Tibial artery (tissue), 4 donors: ENCODE measurements around the gene KRT7.

ENCODE experiments used
- DNase-seq, 2 donors: peaks; one replicate each; pipeline ENCODE4 v3.0.0-alpha.2; 2019
- H3K27ac ChIP-seq, 2 donors: fragments of 200-600 bp; sonication (generic) in 1 of 2; 1 replicate in 1 of 2; 2 replicates in 1 of 2; pipeline ENCODE4 v1.5.1; 2018 to 2019; ENCODE audit warnings: mild to moderate bottlenecking in 1 of 2
- H3K27me3 ChIP-seq, 2 donors: fragments of 200-600 bp; sonication (generic) in 1 of 2; one replicate each; pipeline versions ENCODE4 v1.5.1 to v1.6.0; 2016 to 2019
- H3K36me3 ChIP-seq, 3 donors: fragments of 200-600 bp; sonication (generic) in 2 of 3; one replicate each; pipeline ENCODE4 v1.5.1; 2016 to 2019; ENCODE audit warnings: mild to moderate bottlenecking in 2 of 3
- H3K4me1 ChIP-seq, 4 donors: fragments of 200-600 bp; sonication (generic) in 2 of 4; 1 replicate in 3 of 4; 2 replicates in 1 of 4; pipeline ENCODE4 v1.5.1; 2016 to 2019
- H3K4me3 ChIP-seq, 2 donors: fragments of 200-600 bp; sonication (generic) in 1 of 2; 1 replicate in 1 of 2; 2 replicates in 1 of 2; pipeline ENCODE4 v1.5.1; 2018 to 2019; ENCODE audit warnings: mild to moderate bottlenecking in 2 of 2
- H3K9me3 ChIP-seq, 3 donors: fragments of 200-600 bp; sonication (generic) in 1 of 3; one replicate each; pipeline ENCODE4 v1.5.1; 2016 to 2019
- CTCF ChIP-seq, 2 experiments: fragments of 200-600 bp in 1 of 2; fragments of 450-650 bp in 1 of 2; IDR thresholded peaks; one replicate each; pipeline ENCODE4 v1.5.1; 2017 to 2019; ENCODE audit warnings: antibody characterized with exemption in 2 of 2, mild to moderate bottlenecking in 1 of 2, moderate library complexity in 1 of 2
- intact Hi-C: fragments of 100-400 bp; cut with DNase I; formaldehyde crosslinking; loops from one replicate; pipeline ENCODE4 v1.15.0; 2023; ENCODE audit warnings: low total_unique reads

KRT7 gene

GRCh38 chr12:52291267-52291935, 58.4 kb downstream of the KRT7 start, which contains the start of gene KRT81:
Gene KRT81, minus strand, starts transcription at chr12:52291534. Its CDS starts 69 bp downstream, at chr12:52291465.
- intact Hi-C loops, result no loop called here
- no peak for DNase-seq
- H3K9me3 ChIP-seq, result no peaks in the 10 kb centered on the region
- H3K27me3 ChIP-seq, result peaks cover 0 to 11% of the 10 kb centered on the region in 2 donors
- H3K36me3 ChIP-seq, result no peaks in the 10 kb centered on the region
- H3K4me1 ChIP-seq, result no peaks in the 10 kb centered on the region
- H3K27ac ChIP-seq, result no peak within 1 kb of the TSS
- no peak for TF ChIP-seq CTCF (IDR thresholded peaks at IDR 0.05)
- H3K4me3 ChIP-seq, result no peak within 1 kb of the TSS

GRCh38 chr12:52293926-52294325, 60.9 kb downstream of the KRT7 start:
- Histone ChIP-seq H3K4me1 (no peaks in the 10 kb centered on the region), H3K9me3 (no peaks in the 10 kb centered on the region), H3K27ac (no peak overlapping the region), H3K36me3 (no peaks in the 10 kb centered on the region), H3K27me3 (peaks cover 0 to 11% of the 10 kb centered on the region in 2 donors), H3K4me3 (no peak overlapping the region)
- TF ChIP-seq CTCF (IDR thresholded peaks at IDR 0.05), result no peak
- intact Hi-C loops, result no loop called here
- no peak for DNase-seq

- intact Hi-C loops, result no loop called here
- DNase-seq, result no peak
- H3K27me3 ChIP-seq, result peaks cover 0 to 11% of the 10 kb centered on the region in 2 donors
- H3K4me3 ChIP-seq, result no peak overlapping the region
- no peaks in the 10 kb centered on the region for H3K4me1 ChIP-seq
- no peak for TF ChIP-seq CTCF (IDR thresholded peaks at IDR 0.05)
- H3K9me3 ChIP-seq, result no peaks in the 10 kb centered on the region
- H3K27ac ChIP-seq, result no peak overlapping the region
- no peaks in the 10 kb centered on the region for H3K36me3 ChIP-seq
These were observed 61.8 kb downstream of the KRT7 start for GRCh38 chr12:52294803-52295202.

- H3K27ac ChIP-seq, result no peak overlapping the region
- intact Hi-C loops, result no loop called here
- no peaks in the 10 kb centered on the region for H3K4me1 ChIP-seq
- H3K36me3 ChIP-seq, result no peaks in the 10 kb centered on the region
- no peak for TF ChIP-seq CTCF (IDR thresholded peaks at IDR 0.05)
- no peak overlapping the region for H3K4me3 ChIP-seq
- peaks cover 0 to 11% of the 10 kb centered on the region in 2 donors for H3K27me3 ChIP-seq
- H3K9me3 ChIP-seq, result no peaks in the 10 kb centered on the region
- no peak for DNase-seq
These were observed 62.6 kb downstream of the KRT7 start for GRCh38 chr12:52295663-52296062.

GRCh38 chr12:52296572-52297215, 63.7 kb downstream of the KRT7 start:
- Histone ChIP-seq H3K27me3 (peaks cover 0 to 7% of the 10 kb centered on the region in 2 donors), H3K4me1 (no peaks in the 10 kb centered on the region), H3K27ac (no peak overlapping the region), H3K4me3 (no peak overlapping the region), H3K9me3 (no peaks in the 10 kb centered on the region), H3K36me3 (no peaks in the 10 kb centered on the region)
- no peak for DNase-seq
- no peak for TF ChIP-seq CTCF (IDR thresholded peaks at IDR 0.05)
- intact Hi-C loops, result no loop called here
